ENCODE results near the gene JAG2.

DNA sequence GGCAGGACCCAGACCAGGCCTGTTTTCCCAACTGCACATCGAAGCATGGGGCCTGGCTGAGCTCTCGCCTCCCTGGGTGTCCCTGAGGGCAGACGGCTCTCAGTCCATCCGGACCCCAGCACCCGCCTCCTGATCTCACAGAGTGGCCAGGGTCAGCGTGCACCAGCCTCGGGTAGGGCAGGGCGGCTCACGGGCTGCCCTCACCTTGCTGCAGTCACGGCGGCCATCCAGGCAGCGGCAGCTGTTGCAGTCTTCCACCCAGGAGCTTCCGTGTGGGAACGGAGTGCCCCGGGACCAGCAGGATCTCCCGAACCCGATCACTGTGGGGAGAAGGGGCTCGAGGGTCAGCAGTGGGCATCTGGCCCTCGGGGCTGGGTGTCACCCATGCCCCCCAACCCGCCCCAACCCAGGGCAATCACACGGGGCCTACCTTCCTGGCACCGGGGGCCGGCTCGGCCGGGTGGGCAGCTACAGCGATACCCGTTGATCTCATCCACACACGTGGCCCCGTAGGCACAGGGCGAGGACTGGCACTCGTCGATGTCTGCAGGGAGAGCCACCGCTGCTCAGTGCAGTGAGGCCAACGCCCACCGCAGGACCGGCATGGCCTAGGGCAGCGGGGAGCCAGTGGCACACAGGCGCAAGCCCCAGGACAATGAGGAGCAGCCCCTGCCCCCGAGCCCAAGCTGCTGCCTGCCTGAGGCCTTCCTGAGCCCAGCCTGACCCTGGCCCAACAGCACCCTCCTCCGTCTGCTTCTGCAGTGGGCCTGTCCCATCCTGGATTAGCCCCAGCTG, 22.2 kb downstream of the JAG2 start:
- TF ChIP-seq, protein P1, sequence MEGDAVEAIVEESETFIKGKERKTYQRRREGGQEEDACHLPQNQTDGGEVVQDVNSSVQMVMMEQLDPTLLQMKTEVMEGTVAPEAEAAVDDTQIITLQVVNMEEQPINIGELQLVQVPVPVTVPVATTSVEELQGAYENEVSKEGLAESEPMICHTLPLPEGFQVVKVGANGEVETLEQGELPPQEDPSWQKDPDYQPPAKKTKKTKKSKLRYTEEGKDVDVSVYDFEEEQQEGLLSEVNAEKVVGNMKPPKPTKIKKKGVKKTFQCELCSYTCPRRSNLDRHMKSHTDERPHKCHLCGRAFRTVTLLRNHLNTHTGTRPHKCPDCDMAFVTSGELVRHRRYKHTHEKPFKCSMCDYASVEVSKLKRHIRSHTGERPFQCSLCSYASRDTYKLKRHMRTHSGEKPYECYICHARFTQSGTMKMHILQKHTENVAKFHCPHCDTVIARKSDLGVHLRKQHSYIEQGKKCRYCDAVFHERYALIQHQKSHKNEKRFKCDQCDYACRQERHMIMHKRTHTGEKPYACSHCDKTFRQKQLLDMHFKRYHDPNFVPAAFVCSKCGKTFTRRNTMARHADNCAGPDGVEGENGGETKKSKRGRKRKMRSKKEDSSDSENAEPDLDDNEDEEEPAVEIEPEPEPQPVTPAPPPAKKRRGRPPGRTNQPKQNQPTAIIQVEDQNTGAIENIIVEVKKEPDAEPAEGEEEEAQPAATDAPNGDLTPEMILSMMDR (IDR thresholded peaks at IDR 0.05; ENCODE audit: low read length) = no peak
- TF ChIP-seq EZH2 (IDR thresholded peaks at IDR 0.05; ENCODE audit: borderline replicate concordance, low read length) = no peak
